Lower lobe of right lung (tissue), 2 donors: Measurements from ENCODE around the gene TLE2. TPM values are rescaled to one million over a fixed set of nuclear protein-coding genes. Genes with fewer than 3 reads are reported as not detected.

ENCODE experiments used
- ATAC-seq, 2 donors: fragments of 200-7000 bp; cut with Tn5 transposase; one replicate each; pipeline ENCODE4 v1.9.1; 2020 to 2022; ENCODE audit warnings: mild to moderate bottlenecking in 2 of 2, moderate library complexity in 2 of 2
- DNase-seq: peaks from one replicate; pipeline ENCODE4 v3.0.0-alpha.2; 2020
- H3K27ac ChIP-seq: fragments of 200-600 bp; one replicate; pipeline ENCODE4 v1.8.0; 2022
- H3K27me3 ChIP-seq: fragments of 200-600 bp; one replicate; pipeline ENCODE4 v1.8.0; 2022; ENCODE audit warnings: low read depth
- H3K36me3 ChIP-seq: fragments of 200-600 bp; one replicate; pipeline ENCODE4 v1.8.0; 2022; ENCODE audit warnings: mild to moderate bottlenecking
- H3K4me1 ChIP-seq: fragments of 200-600 bp; one replicate; pipeline ENCODE4 v1.8.0; 2022
- H3K4me3 ChIP-seq: fragments of 200-600 bp; one replicate; pipeline ENCODE4 v1.8.0; 2022; ENCODE audit warnings: mild to moderate bottlenecking
- H3K9me3 ChIP-seq: fragments of 200-600 bp; one replicate; pipeline ENCODE4 v1.8.0; 2022
- CTCF ChIP-seq: fragments of 200-600 bp; IDR thresholded peaks from one replicate; pipeline ENCODE4 v1.8.0; 2022; ENCODE audit warnings: antibody characterized with exemption, mild to moderate bottlenecking
- intact Hi-C: fragments of 100-400 bp; cut with DNase I; formaldehyde crosslinking; loops from one replicate; pipeline ENCODE4 v1.11.0; 2022
- total RNA-seq: library from RNA; stranded (reverse); fragmentation: NEBNext Ultra II Directional; extraction: Animal tissue kit (Norgen Biotek cat#: 25700); gene quantifications from one replicate; pipeline ENCODE4 v1.2.1, GENCODE V29; 2021
- donor health status: DM: no; HTN: yes; CAD: no; lungs with severe emphysema.

Gene TLE2
- total RNA-seq, 1 donor from 2014 or later, result 42.7 TPM

DNA sequence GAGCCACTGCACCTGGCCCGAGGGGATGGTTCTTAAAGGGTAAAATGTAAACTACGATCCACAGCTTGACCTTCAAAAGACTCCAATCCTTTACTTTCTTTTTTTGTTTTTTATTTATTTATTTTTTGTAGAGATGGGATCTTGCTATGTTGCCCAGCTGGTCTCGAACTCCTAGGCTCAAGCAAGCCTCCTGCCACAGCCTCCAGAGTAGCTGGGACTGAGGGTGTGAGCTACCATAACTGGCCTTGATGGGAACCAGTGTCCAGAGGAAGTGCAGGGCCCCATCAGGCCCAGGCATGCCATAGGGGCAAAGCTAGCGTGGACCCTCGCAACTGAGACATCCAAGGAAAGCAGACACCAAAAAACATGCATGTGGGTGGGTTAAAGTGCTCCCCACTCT is 66.0 kb downstream of the TLE2 start:
- intact Hi-C loops, result no loop called here
- no peaks in the 10 kb centered on the region for H3K27me3 ChIP-seq
- no peaks in the 10 kb centered on the region for H3K9me3 ChIP-seq
- no peaks in the 10 kb centered on the region for H3K36me3 ChIP-seq
- no peak overlapping the region for H3K4me3 ChIP-seq
- ATAC-seq, result no peak
- H3K27ac ChIP-seq, result no peak overlapping the region
- no peak for DNase-seq
- H3K4me1 ChIP-seq, result peaks cover 9% of the 10 kb centered on the region
- no peak for TF ChIP-seq CTCF

DNA sequence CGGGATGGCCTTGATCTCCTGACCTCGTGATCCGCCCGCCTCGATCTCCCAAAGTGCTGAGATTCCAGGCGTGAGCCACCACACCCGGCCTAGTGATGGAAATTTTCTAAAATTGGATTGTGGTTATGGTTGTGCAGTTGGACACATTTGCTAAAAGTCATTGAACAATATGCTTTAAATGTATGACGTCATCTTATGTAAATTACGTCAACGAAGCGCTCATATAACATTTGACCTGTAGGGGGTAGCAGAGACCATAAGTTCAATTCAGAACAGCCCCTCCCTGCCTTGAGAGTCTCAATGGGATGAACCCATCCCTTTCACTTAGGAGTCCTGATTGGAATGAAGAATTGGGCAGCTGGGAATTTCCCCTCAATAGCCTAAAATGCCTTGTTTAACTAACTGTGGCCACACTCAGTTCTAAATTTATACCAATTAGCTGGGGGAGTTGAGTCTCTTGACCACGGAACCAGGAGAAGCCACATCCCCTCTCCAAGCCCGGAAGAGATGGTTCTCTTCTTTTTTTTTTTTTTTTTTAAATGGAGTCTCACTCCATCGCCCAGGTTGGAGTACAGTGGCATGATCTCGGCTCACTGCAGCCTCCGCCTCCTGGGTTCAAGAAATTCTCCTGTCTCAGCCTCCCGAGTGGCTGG is 66.9 kb downstream of the TLE2 start:
- intact Hi-C loops, result no loop called here
- peak; percentile 93 to 95 for ATAC-seq
- DNase-seq, result no peak
- H3K27ac ChIP-seq, result no peak overlapping the region
- TF ChIP-seq CTCF, result peak; percentile 68
- H3K9me3 ChIP-seq, result no peaks in the 10 kb centered on the region
- H3K27me3 ChIP-seq, result no peaks in the 10 kb centered on the region
- peak overlapping the region; percentile 1 for H3K4me3 ChIP-seq
- H3K4me1 ChIP-seq, result peaks cover 6% of the 10 kb centered on the region
- no peaks in the 10 kb centered on the region for H3K36me3 ChIP-seq

DNA sequence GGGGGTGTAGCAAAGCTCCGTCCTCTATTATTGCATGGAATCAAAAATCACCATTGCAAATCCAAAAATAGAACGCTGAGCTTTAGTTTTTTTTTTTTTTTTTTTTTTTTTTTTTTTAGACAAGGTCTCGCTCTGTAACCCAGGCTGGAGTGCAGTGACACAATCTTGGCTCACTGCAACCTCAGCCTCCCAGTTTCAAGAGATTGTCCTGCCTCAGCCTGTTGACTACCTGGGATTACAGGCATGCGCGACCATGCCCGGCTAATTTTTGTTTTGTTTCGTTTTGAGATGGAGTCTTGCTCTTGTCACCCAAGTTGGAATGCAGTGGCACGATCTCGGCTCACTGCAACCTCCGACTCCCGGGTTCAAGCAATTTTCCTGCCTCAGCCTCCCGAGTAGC is 69.0 kb downstream of the TLE2 start:
- intact Hi-C loops, result no loop called here
- H3K9me3 ChIP-seq, result no peaks in the 10 kb centered on the region
- H3K4me1 ChIP-seq, result peaks cover 6% of the 10 kb centered on the region
- ATAC-seq, result no peak
- H3K27ac ChIP-seq, result no peak overlapping the region
- no peaks in the 10 kb centered on the region for H3K27me3 ChIP-seq
- DNase-seq, result no peak
- no peak for TF ChIP-seq CTCF
- H3K36me3 ChIP-seq, result no peaks in the 10 kb centered on the region
- H3K4me3 ChIP-seq, result no peak overlapping the region

- TF ChIP-seq CTCF, result no peak
- Histone ChIP-seq H3K27me3 (no peaks in the 10 kb centered on the region), H3K4me3 (no peak overlapping the region), H3K9me3 (no peaks in the 10 kb centered on the region), H3K4me1 (peaks cover 1% of the 10 kb centered on the region), H3K27ac (no peak overlapping the region), H3K36me3 (no peaks in the 10 kb centered on the region)
- intact Hi-C loops, result no loop called here
- DNase-seq, result no peak
- no peak for ATAC-seq
These were observed 71.9 kb downstream of the TLE2 start for GRCh38 chr19:2957160-2957559.

DNA sequence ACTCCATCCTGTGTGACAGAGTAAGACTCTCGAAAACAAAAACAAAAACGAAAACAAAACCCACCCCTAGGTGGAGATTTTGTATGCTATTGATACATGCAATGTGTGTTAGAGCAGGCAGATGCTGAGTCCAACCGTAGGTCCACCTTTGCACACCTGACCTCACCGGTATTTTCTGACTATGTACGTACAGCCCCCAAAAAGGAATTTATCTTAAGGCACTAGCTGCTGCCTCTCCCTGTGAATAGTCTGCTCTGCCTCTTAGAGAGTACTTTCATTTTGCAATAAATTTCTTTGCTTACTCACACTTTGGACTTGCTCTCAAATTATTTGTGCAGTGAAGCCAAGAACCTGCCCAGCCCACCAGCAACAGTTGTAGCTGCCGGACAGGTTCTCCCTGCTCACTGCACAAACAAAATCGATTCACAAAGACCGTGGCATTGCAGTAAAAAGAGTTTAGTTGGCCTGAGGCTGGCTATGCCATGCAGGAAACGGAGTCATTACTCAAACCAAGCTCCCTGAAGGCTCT is 76.1 kb downstream of the TLE2 start:
- Histone ChIP-seq H3K9me3 (no peaks in the 10 kb centered on the region), H3K36me3 (no peaks in the 10 kb centered on the region), H3K4me3 (peak overlapping the region; percentile 37), H3K27me3 (no peaks in the 10 kb centered on the region), H3K27ac (peak overlapping the region; percentile 82), H3K4me1 (peaks cover 12% of the 10 kb centered on the region)
- intact Hi-C loops, result no loop called here
- DNase-seq, result peak; percentile 71
- peak; percentile 41 to 43 for ATAC-seq
- no peak for TF ChIP-seq CTCF
